Measurements from ENCODE around the gene PNMA6E.
A peak's percentile ranks its signal among the peaks of the same experiment; 100 is the strongest.

Gene PNMA6E

GRCh38 chrX:153382563-153383482 is 18.3 kb downstream of the PNMA6E start:
- DNase-seq, result no peak

- peak in 1 of 2 experiments; percentile 9 for DNase-seq
Measured at GRCh38 chrX:153381684-153382532, 19.2 kb downstream of the PNMA6E start.

- DNase-seq, result no peak
Measured at GRCh38 chrX:153380691-153381090, 20.5 kb downstream of the PNMA6E start.

GRCh38 chrX:153379971-153380581 is 21.1 kb downstream of the PNMA6E start:
- DNase-seq, result no peak

GRCh38 chrX:153379508-153379907 is 21.6 kb downstream of the PNMA6E start:
- DNase-seq, result no peak

- DNase-seq, result no peak
Measured at GRCh38 chrX:153378607-153379006, 22.5 kb downstream of the PNMA6E start.

GRCh38 chrX:153377727-153378126 is 23.4 kb downstream of the PNMA6E start:
- DNase-seq, result no peak

- no peak for DNase-seq
Measured at GRCh38 chrX:153375571-153375970, 25.6 kb downstream of the PNMA6E start.

- no peak for DNase-seq
Measured at GRCh38 chrX:153374426-153374825, 26.7 kb downstream of the PNMA6E start.

- no peak for DNase-seq
Measured at GRCh38 chrX:153372949-153373348, 28.2 kb downstream of the PNMA6E start.

- DNase-seq, result no peak
Measured at GRCh38 chrX:153371256-153371655, 29.9 kb downstream of the PNMA6E start.

GRCh38 chrX:153370293-153371055 is 30.7 kb downstream of the PNMA6E start:
- no peak for DNase-seq

- no peak for DNase-seq
Measured at GRCh38 chrX:153366878-153367538, 34.1 kb downstream of the PNMA6E start.

GRCh38 chrX:153366119-153366518 is 35.0 kb downstream of the PNMA6E start:
- DNase-seq, result no peak

GRCh38 chrX:153365670-153366069 is 35.5 kb downstream of the PNMA6E start:
- no peak for DNase-seq

GRCh38 chrX:153361781-153362397 is 39.3 kb downstream of the PNMA6E start:
- no peak for DNase-seq

- no peak for DNase-seq
Measured at GRCh38 chrX:153357877-153358276, 43.3 kb downstream of the PNMA6E start.

- no peak for DNase-seq
Measured at GRCh38 chrX:153353416-153353815, 47.7 kb downstream of the PNMA6E start.

- DNase-seq, result no peak
Measured at GRCh38 chrX:153352858-153353257, 48.3 kb downstream of the PNMA6E start.

GRCh38 chrX:153351981-153352380 is 49.2 kb downstream of the PNMA6E start:
- no peak for DNase-seq

- DNase-seq, result no peak
Measured at GRCh38 chrX:153349952-153350351, 51.2 kb downstream of the PNMA6E start.

- DNase-seq, result no peak
Measured at GRCh38 chrX:153348421-153348820, 52.7 kb downstream of the PNMA6E start.
